Fibroblast of lung (primary cell): ENCODE measurements around the gene HERC3.

ENCODE experiments used
- CTCF ChIP-seq, 2 donors: IDR thresholded peaks in 1 of 2; conservative IDR thresholded peaks in 1 of 2; 1 replicate in 1 of 2; 2 replicates in 1 of 2; pipeline ENCODE4 v1.5.1; 2011 to 2012; ENCODE audit warnings: low read length in 2 of 2, control low read depth in 1 of 2, inconsistent platforms in 1 of 2, low read depth in 1 of 2, mild to moderate bottlenecking in 1 of 2
- EZH2 ChIP-seq: IDR thresholded peaks from 2 replicates; pipeline ENCODE4 v1.5.1; 2012; ENCODE audit warnings: low read length, control low read depth, mild to moderate bottlenecking; ENCODE audit errors: missing control alignments

GRCh38 chr4:88630756-88631155 lies 38.5 kb downstream of the HERC3 start:
- TF ChIP-seq CTCF (conservative IDR thresholded peaks at IDR 0.05 in 1 of 2, IDR thresholded peaks at IDR 0.05 in 1 of 2; ENCODE audit: low read depth in 1 of 2, low read length in 2 of 2) (no peak), EZH2 (no peak)
